Measurements from ENCODE around the gene LMF1.

- no peak for TF ChIP-seq POLR2A (IDR thresholded peaks at IDR 0.05)
- TF ChIP-seq CTCF (IDR thresholded peaks at IDR 0.05) = no peak
Observed at GRCh38 chr16:855471-855870, 115.3 kb downstream of the LMF1 start.

All from prostate gland (tissue), 2 donors.